Panc1 (cell line): ENCODE data around the gene ITGA3.

Source experiments
- POLR2AphosphoS5 ChIP-seq: IDR thresholded peaks from 2 replicates; pipeline ENCODE4 v1.6.1; 2012; ENCODE audit warnings: mild to moderate bottlenecking, low read depth, low read length, moderate library complexity
- SIN3A ChIP-seq: IDR thresholded peaks from 2 replicates; pipeline ENCODE4 v1.6.1; 2012; ENCODE audit warnings: low read depth, mild to moderate bottlenecking, low read length, moderate library complexity, borderline replicate concordance; ENCODE audit not compliant: insufficient read depth
- TCF7L2 ChIP-seq: IDR thresholded peaks from 2 replicates; pipeline ENCODE4 v1.6.1; 2011; ENCODE audit warnings: mild to moderate bottlenecking, low read depth, low read length, inconsistent platforms
- TF ChIP-seq, protein P1 (sequence below): fragments of 450-650 bp; IDR thresholded peaks from 2 replicates; pipeline ENCODE4 v1.5.1; 2017; ENCODE audit warnings: mild to moderate bottlenecking
- TF ChIP-seq, protein P2 (sequence below), 2 experiments: IDR thresholded peaks; 2 replicates each; pipeline ENCODE4 v1.6.1; 2011 to 2012; ENCODE audit warnings: low read depth in 2 of 2, control low read depth in 1 of 2, low read length in 1 of 2, mild to moderate bottlenecking in 1 of 2, moderate library complexity in 1 of 2; ENCODE audit not compliant: insufficient read depth in 1 of 2

DNA sequence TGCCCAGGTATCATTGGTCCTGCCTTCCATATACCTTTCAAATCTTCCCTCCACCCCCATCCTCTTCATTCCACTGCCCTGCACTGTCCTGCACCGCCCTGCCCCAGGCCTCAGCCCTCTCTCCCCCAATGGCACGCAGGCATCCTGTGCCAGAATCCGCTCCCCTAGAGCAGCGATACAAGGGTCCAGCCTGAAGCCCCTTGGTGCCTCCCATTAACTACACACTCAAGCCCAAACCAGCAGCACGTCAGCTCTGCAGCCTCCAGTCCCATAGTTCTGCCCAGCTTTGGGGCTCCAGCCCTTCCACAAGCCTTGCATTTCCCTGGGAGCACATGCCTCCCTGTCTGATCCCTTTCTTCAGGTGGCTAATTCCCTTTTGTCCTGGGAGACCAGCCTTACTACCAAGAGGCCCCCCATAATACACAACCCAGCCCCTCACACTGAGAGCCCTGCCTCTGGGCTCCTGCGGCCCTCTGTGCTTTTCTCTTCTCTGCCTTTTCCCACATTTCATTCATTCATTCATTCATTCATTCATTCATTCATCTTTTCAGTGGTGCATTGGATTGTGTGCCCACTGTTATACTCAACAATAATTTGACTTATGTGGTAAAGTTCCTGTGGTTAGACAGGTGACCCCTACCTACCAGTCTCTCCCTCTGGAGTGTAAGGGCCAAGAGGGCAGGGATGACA is 34.1 kb upstream of the ITGA3 start:
- TF ChIP-seq, protein P1, sequence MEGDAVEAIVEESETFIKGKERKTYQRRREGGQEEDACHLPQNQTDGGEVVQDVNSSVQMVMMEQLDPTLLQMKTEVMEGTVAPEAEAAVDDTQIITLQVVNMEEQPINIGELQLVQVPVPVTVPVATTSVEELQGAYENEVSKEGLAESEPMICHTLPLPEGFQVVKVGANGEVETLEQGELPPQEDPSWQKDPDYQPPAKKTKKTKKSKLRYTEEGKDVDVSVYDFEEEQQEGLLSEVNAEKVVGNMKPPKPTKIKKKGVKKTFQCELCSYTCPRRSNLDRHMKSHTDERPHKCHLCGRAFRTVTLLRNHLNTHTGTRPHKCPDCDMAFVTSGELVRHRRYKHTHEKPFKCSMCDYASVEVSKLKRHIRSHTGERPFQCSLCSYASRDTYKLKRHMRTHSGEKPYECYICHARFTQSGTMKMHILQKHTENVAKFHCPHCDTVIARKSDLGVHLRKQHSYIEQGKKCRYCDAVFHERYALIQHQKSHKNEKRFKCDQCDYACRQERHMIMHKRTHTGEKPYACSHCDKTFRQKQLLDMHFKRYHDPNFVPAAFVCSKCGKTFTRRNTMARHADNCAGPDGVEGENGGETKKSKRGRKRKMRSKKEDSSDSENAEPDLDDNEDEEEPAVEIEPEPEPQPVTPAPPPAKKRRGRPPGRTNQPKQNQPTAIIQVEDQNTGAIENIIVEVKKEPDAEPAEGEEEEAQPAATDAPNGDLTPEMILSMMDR = no peak
- TF ChIP-seq POLR2AphosphoS5 (no peak), SIN3A (no peak), TCF7L2 (no peak)
- TF ChIP-seq, protein P2, sequence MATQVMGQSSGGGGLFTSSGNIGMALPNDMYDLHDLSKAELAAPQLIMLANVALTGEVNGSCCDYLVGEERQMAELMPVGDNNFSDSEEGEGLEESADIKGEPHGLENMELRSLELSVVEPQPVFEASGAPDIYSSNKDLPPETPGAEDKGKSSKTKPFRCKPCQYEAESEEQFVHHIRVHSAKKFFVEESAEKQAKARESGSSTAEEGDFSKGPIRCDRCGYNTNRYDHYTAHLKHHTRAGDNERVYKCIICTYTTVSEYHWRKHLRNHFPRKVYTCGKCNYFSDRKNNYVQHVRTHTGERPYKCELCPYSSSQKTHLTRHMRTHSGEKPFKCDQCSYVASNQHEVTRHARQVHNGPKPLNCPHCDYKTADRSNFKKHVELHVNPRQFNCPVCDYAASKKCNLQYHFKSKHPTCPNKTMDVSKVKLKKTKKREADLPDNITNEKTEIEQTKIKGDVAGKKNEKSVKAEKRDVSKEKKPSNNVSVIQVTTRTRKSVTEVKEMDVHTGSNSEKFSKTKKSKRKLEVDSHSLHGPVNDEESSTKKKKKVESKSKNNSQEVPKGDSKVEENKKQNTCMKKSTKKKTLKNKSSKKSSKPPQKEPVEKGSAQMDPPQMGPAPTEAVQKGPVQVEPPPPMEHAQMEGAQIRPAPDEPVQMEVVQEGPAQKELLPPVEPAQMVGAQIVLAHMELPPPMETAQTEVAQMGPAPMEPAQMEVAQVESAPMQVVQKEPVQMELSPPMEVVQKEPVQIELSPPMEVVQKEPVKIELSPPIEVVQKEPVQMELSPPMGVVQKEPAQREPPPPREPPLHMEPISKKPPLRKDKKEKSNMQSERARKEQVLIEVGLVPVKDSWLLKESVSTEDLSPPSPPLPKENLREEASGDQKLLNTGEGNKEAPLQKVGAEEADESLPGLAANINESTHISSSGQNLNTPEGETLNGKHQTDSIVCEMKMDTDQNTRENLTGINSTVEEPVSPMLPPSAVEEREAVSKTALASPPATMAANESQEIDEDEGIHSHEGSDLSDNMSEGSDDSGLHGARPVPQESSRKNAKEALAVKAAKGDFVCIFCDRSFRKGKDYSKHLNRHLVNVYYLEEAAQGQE (IDR thresholded peaks at IDR 0.05; ENCODE audit: insufficient read depth in 1 of 2, low read depth in 2 of 2, low read length in 1 of 2) = no peak
